Parathyroid adenoma (tissue), 2 donors: ENCODE data around the gene RHBDF1.

Source experiments
- H2AFZ ChIP-seq: fragments of 300-600 bp; sonication (generic); one replicate; pipeline ENCODE4 v1.7.0; 2017; ENCODE audit warnings: antibody characterized with exemption, mild to moderate bottlenecking
- H3K27ac ChIP-seq: fragments of 300-600 bp; sonication (generic); one replicate; pipeline ENCODE4 v1.7.0; 2017
- H3K27me3 ChIP-seq: fragments of 300-600 bp; sonication (generic); one replicate; pipeline ENCODE4 v1.7.0; 2017; ENCODE audit warnings: low read length; ENCODE audit not compliant: control insufficient read depth, insufficient read depth
- H3K36me3 ChIP-seq: fragments of 300-600 bp; sonication (generic); one replicate; pipeline ENCODE4 v1.7.0; 2017; ENCODE audit warnings: low read length; ENCODE audit not compliant: control insufficient read depth, insufficient read depth
- H3K4me1 ChIP-seq: fragments of 300-600 bp; sonication (generic); one replicate; pipeline ENCODE4 v1.7.0; 2017; ENCODE audit warnings: control low read depth
- H3K4me2 ChIP-seq: fragments of 300-600 bp; sonication (generic); one replicate; pipeline ENCODE4 v1.7.0; 2017; ENCODE audit warnings: low read length
- H3K4me3 ChIP-seq: fragments of 300-600 bp; sonication (generic); one replicate; pipeline ENCODE4 v1.7.0; 2017; ENCODE audit warnings: low read depth, low read length
- H3K79me2 ChIP-seq: fragments of 300-600 bp; sonication (generic); one replicate; pipeline ENCODE4 v1.7.0; 2017; ENCODE audit warnings: control low read depth
- H3K9ac ChIP-seq: fragments of 300-600 bp; sonication (generic); one replicate; pipeline ENCODE4 v1.7.0; 2017; ENCODE audit warnings: mild to moderate bottlenecking
- H3K9me3 ChIP-seq: fragments of 300-600 bp; sonication (generic); one replicate; pipeline ENCODE4 v1.7.0; 2017; ENCODE audit warnings: low read length; ENCODE audit not compliant: control insufficient read depth
- CTCF ChIP-seq: fragments of 300-600 bp; sonication (generic); IDR thresholded peaks from one replicate; pipeline ENCODE4 v1.7.0; 2017; ENCODE audit warnings: antibody characterized with exemption, mild to moderate bottlenecking
- donor health status: primary hyperparathyroidism.

RHBDF1 gene

GRCh38 chr16:75580-76501 lies 3.4 kb upstream of the RHBDF1 start:
- TF ChIP-seq CTCF, result no peak
- Histone ChIP-seq H3K27ac (peak overlapping the region; percentile 19), H3K27me3 (no peaks in the 10 kb centered on the region), H3K79me2 (no peaks in the 10 kb centered on the region), H3K36me3 (no peaks in the 10 kb centered on the region), H2AFZ (no peak overlapping the region), H3K4me3 (no peak overlapping the region), H3K9ac (no peak overlapping the region), H3K9me3 (no peaks in the 10 kb centered on the region), H3K4me1 (peaks cover 15% of the 10 kb centered on the region), H3K4me2 (no peak overlapping the region)

- H3K4me1 ChIP-seq, result peaks cover 15% of the 10 kb centered on the region
- H2AFZ ChIP-seq, result no peak overlapping the region
Measured at GRCh38 chr16:74747-75334, 2.4 kb upstream of the RHBDF1 start.

GRCh38 chr16:74051-74746 lies 1.8 kb upstream of the RHBDF1 start:
- no peak overlapping the region for H3K9ac ChIP-seq
- no peak overlapping the region for H2AFZ ChIP-seq
- peaks cover 15% of the 10 kb centered on the region for H3K4me1 ChIP-seq
- no peaks in the 10 kb centered on the region for H3K27me3 ChIP-seq
- no peak overlapping the region for H3K27ac ChIP-seq
- no peaks in the 10 kb centered on the region for H3K9me3 ChIP-seq
- no peaks in the 10 kb centered on the region for H3K36me3 ChIP-seq
- no peaks in the 10 kb centered on the region for H3K79me2 ChIP-seq
- no peak overlapping the region for H3K4me2 ChIP-seq
- no peak overlapping the region for H3K4me3 ChIP-seq
- no peak for TF ChIP-seq CTCF

More at GRCh38 chr16:74747-75334, 2.4 kb upstream of the RHBDF1 start:
- H3K9ac ChIP-seq, result no peak overlapping the region
- H3K79me2 ChIP-seq, result no peaks in the 10 kb centered on the region
- H3K27ac ChIP-seq, result no peak overlapping the region
- H3K36me3 ChIP-seq, result no peaks in the 10 kb centered on the region
- no peak overlapping the region for H3K4me2 ChIP-seq
- TF ChIP-seq CTCF, result no peak
- no peaks in the 10 kb centered on the region for H3K27me3 ChIP-seq
- no peaks in the 10 kb centered on the region for H3K9me3 ChIP-seq
- H3K4me3 ChIP-seq, result no peak overlapping the region

GRCh38 chr16:71540-72401 lies 660 bp downstream of the RHBDF1 start:
- Histone ChIP-seq H2AFZ (peak overlapping the region; percentile 80), H3K4me1 (peaks cover 10% of the 10 kb centered on the region), H3K9ac (peak overlapping the region; percentile 46), H3K36me3 (no peaks in the 10 kb centered on the region), H3K79me2 (no peaks in the 10 kb centered on the region), H3K9me3 (no peaks in the 10 kb centered on the region), H3K4me3 (peak overlapping the region; percentile 60), H3K4me2 (peak overlapping the region; percentile 90), H3K27ac (peak overlapping the region; percentile 62), H3K27me3 (no peaks in the 10 kb centered on the region)
- no peak for TF ChIP-seq CTCF
